GM23338 (cell line): ENCODE data around the gene CRACDL. TPM values are rescaled to one million over a fixed set of nuclear protein-coding genes. Genes with fewer than 3 reads are reported as not detected.

Experiments
- ATAC-seq: fragments of 200-7000 bp; cut with Tn5 transposase; 3 replicates; pipeline ENCODE4 v1.9.1; 2020
- DNase-seq: peaks from one replicate; pipeline ENCODE4 v3.0.0-alpha.2; 2015; ENCODE audit warnings: low spot score
- H2AFZ ChIP-seq: fragments of 200-600 bp; sonication (generic); 2 replicates; pipeline ENCODE4 v1.8.0; 2016; ENCODE audit warnings: antibody characterized with exemption, mild to moderate bottlenecking, moderate library complexity
- H3F3A ChIP-seq: fragments of 200-600 bp; sonication (generic); replicated peaks from 2 replicates; pipeline ENCODE4 v1.8.0; 2017; ENCODE audit warnings: antibody characterized with exemption, mixed run types, low read depth
- H3K27ac ChIP-seq: fragments of 200-600 bp; sonication (generic); 2 replicates; pipeline ENCODE4 v1.6.1; 2016; ENCODE audit warnings: low read depth
- H3K27me3 ChIP-seq: fragments of 200-600 bp; sonication (generic); 2 replicates; pipeline ENCODE4 v1.8.0; 2016; ENCODE audit warnings: mild to moderate bottlenecking, mixed run types, moderate library complexity; ENCODE audit not compliant: insufficient read depth
- H3K36me3 ChIP-seq: fragments of 200-600 bp; sonication (generic); 2 replicates; pipeline ENCODE4 v1.8.0; 2016; ENCODE audit warnings: mild to moderate bottlenecking; ENCODE audit not compliant: insufficient read depth
- H3K4me1 ChIP-seq: fragments of 200-600 bp; sonication (generic); 2 replicates; pipeline ENCODE4 v1.8.0; 2016; ENCODE audit warnings: mild to moderate bottlenecking, moderate library complexity; ENCODE audit not compliant: insufficient read depth
- H3K4me2 ChIP-seq: fragments of 200-600 bp; sonication (generic); 2 replicates; pipeline ENCODE4 v1.7.1; 2017; ENCODE audit warnings: mixed run types
- H3K4me3 ChIP-seq: fragments of 200-600 bp; sonication (generic); 2 replicates; pipeline ENCODE4 v1.6.1; 2016; ENCODE audit warnings: mixed run types
- H3K79me2 ChIP-seq: fragments of 200-600 bp; sonication (generic); replicated peaks from 2 replicates; pipeline ENCODE4 v1.8.0; 2017; ENCODE audit warnings: mild to moderate bottlenecking; ENCODE audit not compliant: insufficient read depth
- H3K9me2 ChIP-seq: fragments of 200-600 bp; sonication (generic); 2 replicates; pipeline ENCODE4 v1.8.0; 2017; ENCODE audit not compliant: insufficient read depth
- H4K20me1 ChIP-seq: fragments of 200-600 bp; sonication (generic); replicated peaks from 2 replicates; pipeline ENCODE4 v1.8.0; 2017; ENCODE audit warnings: mild to moderate bottlenecking; ENCODE audit not compliant: insufficient read depth
- H3K27ac Mint-ChIP-seq: 2 replicates; pipeline ENCODE4 v1.8.0; 2020; ENCODE audit warnings: inconsistent platforms, mild to moderate bottlenecking, moderate library complexity, mixed read lengths
- H3K27me3 Mint-ChIP-seq: 3 replicates; pipeline ENCODE4 v1.8.0; 2022; ENCODE audit warnings: low read depth, mild to moderate bottlenecking, moderate library complexity, mixed read lengths, inconsistent platforms; ENCODE audit not compliant: insufficient read depth, poor library complexity
- H3K36me3 Mint-ChIP-seq: 3 replicates; pipeline ENCODE4 v1.8.0; 2021; ENCODE audit warnings: low read depth, mild to moderate bottlenecking, inconsistent platforms, moderate library complexity, mixed read lengths
- H3K4me1 Mint-ChIP-seq: 3 replicates; pipeline ENCODE4 v1.8.0; 2020; ENCODE audit warnings: mild to moderate bottlenecking, inconsistent platforms, mixed read lengths
- H3K4me3 Mint-ChIP-seq: 3 replicates; pipeline ENCODE4 v1.8.0; 2021; ENCODE audit warnings: moderate library complexity, mild to moderate bottlenecking, inconsistent platforms, mixed read lengths
- H3K9me3 Mint-ChIP-seq: 3 replicates; pipeline ENCODE4 v1.8.0; 2020; ENCODE audit warnings: moderate library complexity, mild to moderate bottlenecking, inconsistent platforms, mixed read lengths
- CREB1 ChIP-seq: fragments of 250-450 bp; sonication (Bioruptor Pico); IDR thresholded peaks from 2 replicates; pipeline ENCODE4 v1.5.0; 2020; ENCODE audit warnings: low read depth, mild to moderate bottlenecking, moderate library complexity
- CTCF ChIP-seq, 2 experiments: fragments of 200-600 bp in 1 of 2; sonication (generic) in 1 of 2; conservative IDR thresholded peaks; 2 replicates each; pipeline versions ENCODE4 v1.5.1 to v1.6.1; 2016 to 2017; ENCODE audit warnings: antibody characterized with exemption in 2 of 2, low read depth in 2 of 2, mild to moderate bottlenecking in 2 of 2, moderate library complexity in 1 of 2
- EZH2 ChIP-seq: fragments of 200-600 bp; sonication (generic); IDR thresholded peaks from one replicate; pipeline ENCODE4 v1.8.0; 2017; ENCODE audit warnings: antibody characterized with exemption, mild to moderate bottlenecking, low read depth; ENCODE audit not compliant: unreplicated experiment
- JUNB ChIP-seq: IDR thresholded peaks from one replicate; pipeline ENCODE4 v1.6.1; 2016; ENCODE audit warnings: antibody characterized with exemption; ENCODE audit not compliant: unreplicated experiment
- NANOG ChIP-seq: IDR thresholded peaks from 2 replicates; pipeline ENCODE4 v1.6.1; 2016; ENCODE audit warnings: antibody characterized with exemption, borderline replicate concordance
- POLR2AphosphoS5 ChIP-seq: IDR thresholded peaks from 2 replicates; pipeline ENCODE4 v1.6.1; 2016; ENCODE audit warnings: antibody characterized with exemption, low read depth
- REST ChIP-seq: IDR thresholded peaks from one replicate; pipeline ENCODE4 v1.6.1; 2018; ENCODE audit warnings: antibody characterized with exemption; ENCODE audit not compliant: unreplicated experiment
- STAT1 ChIP-seq: IDR thresholded peaks from one replicate; pipeline ENCODE4 v1.6.1; 2016; ENCODE audit warnings: antibody characterized with exemption; ENCODE audit not compliant: unreplicated experiment
- ZNF114 ChIP-seq: fragments of 250-450 bp; sonication (Bioruptor Pico); IDR thresholded peaks from 2 replicates; pipeline ENCODE4 v1.5.0; 2020; ENCODE audit warnings: mild to moderate bottlenecking, moderate library complexity
- ZNF331 ChIP-seq: fragments of 250-450 bp; sonication (Bioruptor Pico); IDR thresholded peaks from 2 replicates; pipeline ENCODE4 v1.5.0; 2020; ENCODE audit warnings: low read depth, mild to moderate bottlenecking, moderate library complexity
- polyA plus RNA-seq: library from polyadenylated mRNA; unstranded; fragments of >200 nt; fragmentation: Nextera tagmentation; extraction: Ambion mirVana; gene quantifications from 2 replicates; pipeline ENCODE4 v1.2.1, GENCODE V29; 2016
- total RNA-seq: library from RNA; depleted of rRNA; stranded (reverse); fragments of >200 nt; shearing (Covaris generic); gene quantifications from 2 replicates; pipeline ENCODE4 v1.2.3, GENCODE V29; 2014

Gene CRACDL
- total and polyA plus RNA-seq, 2 experiments from 2014 or later: 0.14 to 0.16 TPM

GRCh38 chr2:98835831-98836385 is 100.1 kb downstream of the CRACDL start:
- Histone ChIP-seq H3K36me3 (no peaks in the 10 kb centered on the region), H3K9me2 (no peaks in the 10 kb centered on the region), H3K79me2 (no peaks in the 10 kb centered on the region), H3K27me3 (no peaks in the 10 kb centered on the region), H3K4me1 (no peaks in the 10 kb centered on the region), H2AFZ (no peak overlapping the region), H3K4me2 (no peak overlapping the region), H4K20me1 (no peaks in the 10 kb centered on the region), H3K27ac (no peak overlapping the region), H3F3A (no peaks in the 10 kb centered on the region), H3K4me3 (no peak overlapping the region)
- H3K27me3 Mint-ChIP-seq: peaks cover 6% of the 10 kb centered on the region
- DNase-seq (no peak), ATAC-seq (no peak)
- no peaks in the 10 kb centered on the region for H3K36me3 Mint-ChIP-seq
- no peak overlapping the region for H3K4me3 Mint-ChIP-seq
- H3K4me1 Mint-ChIP-seq: no peaks in the 10 kb centered on the region; the same call in 2 of the 3 replicates
- TF ChIP-seq CREB1 (no peak), ZNF331 (CRISPR knock-in tag) (no peak), POLR2AphosphoS5 (no peak), NANOG (no peak), STAT1 (no peak), REST (no peak), ZNF114 (CRISPR knock-in tag) (no peak), EZH2 (no peak)
- no peak overlapping the region for H3K27ac Mint-ChIP-seq
- H3K9me3 Mint-ChIP-seq: no peaks in the 10 kb centered on the region

- H3K27me3 Mint-ChIP-seq: peaks cover 6% of the 10 kb centered on the region
- no peak overlapping the region for H3K4me3 Mint-ChIP-seq
- no peak for TF ChIP-seq CTCF (conservative IDR thresholded peaks at IDR 0.05; ENCODE audit: low read depth in 2 of 2)
- no peak for TF ChIP-seq REST
- no peak for TF ChIP-seq JUNB
- no peak for TF ChIP-seq CREB1
Measured at GRCh38 chr2:98833917-98834263, 102.1 kb downstream of the CRACDL start.

More at GRCh38 chr2:98833917-98834263, 102.1 kb downstream of the CRACDL start:
- H3K36me3 Mint-ChIP-seq: no peaks in the 10 kb centered on the region
- H3K27ac Mint-ChIP-seq: no peak overlapping the region
- Histone ChIP-seq H3K4me3 (no peak overlapping the region), H3K27ac (no peak overlapping the region), H3K36me3 (no peaks in the 10 kb centered on the region), H3K27me3 (no peaks in the 10 kb centered on the region), H4K20me1 (no peaks in the 10 kb centered on the region), H3K4me2 (no peak overlapping the region), H3F3A (no peaks in the 10 kb centered on the region), H3K4me1 (no peaks in the 10 kb centered on the region), H3K79me2 (no peaks in the 10 kb centered on the region), H3K9me2 (no peaks in the 10 kb centered on the region), H2AFZ (no peak overlapping the region)
- ATAC-seq (no peak), DNase-seq (no peak)
- H3K4me1 Mint-ChIP-seq: no peaks in the 10 kb centered on the region; the same call in 2 of the 3 replicates
- no peaks in the 10 kb centered on the region for H3K9me3 Mint-ChIP-seq
